ENCODE measurements around the gene RAET1L. TPM values are rescaled to one million over a fixed set of nuclear protein-coding genes. Genes with fewer than 3 reads are reported as not detected.

RAET1L gene
- total RNA-seq, 1 experiment from 2014 or later, result not detected

GRCh38 chr6:150029749-150030148 lies 4.4 kb upstream of the RAET1L start:
- Mint-ChIP-seq H3K27me3 (ENCODE audit: low read depth) (peaks cover 71% of the 10 kb centered on the region), H3K4me1 (peaks cover 10% of the 10 kb centered on the region), H3K9me3 (no peaks in the 10 kb centered on the region), H3K27ac (no peak overlapping the region), H3K4me3 (no peak overlapping the region), H3K36me3 (no peaks in the 10 kb centered on the region)
- CTCF ChIA-PET, result no interaction called here
- DNase-seq (ENCODE audit: low spot score), result no peak
- peak; percentile 81 for ATAC-seq
- TF ChIP-seq ZNF512 (CRISPR knock-in tag; IDR thresholded peaks at IDR 0.05; ENCODE audit: borderline replicate concordance) (no peak), ZNF425 (CRISPR knock-in tag; conservative IDR thresholded peaks at IDR 0.05) (no peak)
- POLR2A ChIA-PET, result no interaction called here

GRCh38 chr6:150029276-150029675 lies 3.9 kb upstream of the RAET1L start:
- POLR2A ChIA-PET, result no interaction called here

More at GRCh38 chr6:150029276-150029675, 3.9 kb upstream of the RAET1L start:
- Mint-ChIP-seq H3K9me3 (no peaks in the 10 kb centered on the region), H3K27ac (no peak overlapping the region), H3K4me1 (peaks cover 10% of the 10 kb centered on the region), H3K27me3 (ENCODE audit: low read depth) (peaks cover 71% of the 10 kb centered on the region), H3K4me3 (no peak overlapping the region), H3K36me3 (no peaks in the 10 kb centered on the region)
- CTCF ChIA-PET, result interaction anchor here (1.2 kb wide), 1 partner anchor 42 kb away, joined by 5 read pairs; no protein-coding TSS in a partner anchor
- no peak for DNase-seq (ENCODE audit: low spot score)
- ATAC-seq, result no peak
- no peak for TF ChIP-seq NFYB (CRISPR knock-in tag; conservative IDR thresholded peaks at IDR 0.05; ENCODE audit: low read depth)
- TF ChIP-seq NR2C2 (CRISPR knock-in tag; IDR thresholded peaks at IDR 0.05), result no peak
- no peak for TF ChIP-seq NFATC4 (CRISPR knock-in tag; IDR thresholded peaks at IDR 0.05)
- no peak for TF ChIP-seq IRF2 (CRISPR knock-in tag; IDR thresholded peaks at IDR 0.05; ENCODE audit: borderline replicate concordance, low read depth)
- TF ChIP-seq NFE2L1 (CRISPR knock-in tag; IDR thresholded peaks at IDR 0.05), result no peak
- no peak for TF ChIP-seq ZNF425 (CRISPR knock-in tag; conservative IDR thresholded peaks at IDR 0.05)
- TF ChIP-seq STAT6 (CRISPR knock-in tag; conservative IDR thresholded peaks at IDR 0.05; ENCODE audit: low read depth), result no peak
- no peak for TF ChIP-seq E2F5 (CRISPR knock-in tag; IDR thresholded peaks at IDR 0.05)
- no peak for TF ChIP-seq ATF6 (CRISPR knock-in tag; IDR thresholded peaks at IDR 0.05)
- no peak for TF ChIP-seq GRHL2 (CRISPR knock-in tag; IDR thresholded peaks at IDR 0.05; ENCODE audit: insufficient replicate concordance, severe bottlenecking)

Data from WTC11 (cell line).